ENCODE data around the gene MYOM1.
A peak's percentile ranks its signal among the peaks of the same experiment; 100 is the strongest.

Gene MYOM1

DNA sequence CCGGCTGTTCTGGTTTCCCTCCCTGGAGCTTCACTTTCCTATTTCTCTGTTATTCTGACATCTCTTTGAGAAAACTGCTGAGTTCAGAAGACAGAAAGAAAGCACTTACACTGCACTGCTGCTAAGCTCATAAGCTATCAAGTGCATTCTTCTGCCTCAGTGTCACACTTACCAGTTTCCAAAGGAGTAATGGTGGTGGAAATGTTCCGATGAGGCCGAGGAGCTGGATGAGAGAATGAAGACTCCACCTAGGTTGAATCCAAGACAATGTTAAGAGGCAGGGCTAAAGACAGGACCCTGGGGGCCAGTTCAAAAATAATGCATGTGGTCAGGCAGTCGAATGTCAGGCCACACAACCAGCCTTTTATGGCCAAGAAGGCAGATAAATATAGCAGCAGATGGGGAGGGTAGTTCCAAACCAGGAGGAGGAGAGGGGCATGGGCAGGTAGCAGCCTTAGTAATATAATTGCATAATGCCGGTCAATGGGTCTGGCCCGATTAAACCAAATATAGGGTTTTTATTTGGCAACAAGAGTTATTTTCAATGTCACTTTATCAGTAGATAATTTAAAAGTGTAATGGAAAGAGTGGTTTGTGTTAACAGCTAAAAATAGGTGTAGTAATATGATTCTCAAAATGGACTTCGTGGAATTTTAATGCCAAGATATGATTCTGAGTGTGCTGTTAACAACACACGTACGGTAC, at the start of gene MYOM1:
Gene MYOM1 (minus strand): TSS at position 338 of the 705 bp plus-strand sequence. CDS start 4,745 bp downstream, outside the sequence.
- no peak for DNase-seq (ENCODE audit: low read depth in 2 of 3, low spot score in 1 of 3)

DNA sequence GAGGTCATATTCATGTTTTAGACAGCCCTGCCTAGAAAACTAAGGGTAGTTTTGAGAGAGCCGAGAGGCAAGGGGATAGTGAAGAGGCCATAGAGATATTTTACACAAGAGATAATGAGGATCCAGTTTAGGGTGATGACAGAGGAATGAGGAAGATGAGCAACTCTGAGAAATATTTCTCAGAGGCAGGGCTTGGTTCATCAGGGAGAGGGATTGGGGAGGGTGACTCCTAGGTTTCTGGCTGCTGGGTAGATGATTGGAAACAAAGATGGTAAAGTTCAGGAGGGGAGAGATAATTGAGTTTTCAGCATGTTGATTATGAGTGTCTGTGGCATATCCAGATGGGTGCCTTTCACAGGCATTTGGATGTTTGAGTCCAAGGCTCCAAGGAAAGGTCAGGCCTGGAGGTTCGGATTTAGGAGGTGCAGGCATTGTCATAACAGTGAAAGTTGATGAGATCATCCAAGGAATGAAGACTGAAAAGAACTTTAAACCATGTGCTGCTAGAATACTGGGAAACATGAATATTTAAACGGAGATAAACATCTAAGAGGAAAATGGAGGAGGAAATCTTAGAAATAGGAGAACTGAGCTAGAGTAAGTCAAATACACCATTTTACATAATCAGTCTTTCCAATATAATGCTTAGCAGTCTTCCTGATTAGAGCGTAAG, 49.6 kb upstream of the MYOM1 start:
- DNase-seq (ENCODE audit: low read depth in 2 of 3, low spot score in 1 of 3), result no peak

DNA sequence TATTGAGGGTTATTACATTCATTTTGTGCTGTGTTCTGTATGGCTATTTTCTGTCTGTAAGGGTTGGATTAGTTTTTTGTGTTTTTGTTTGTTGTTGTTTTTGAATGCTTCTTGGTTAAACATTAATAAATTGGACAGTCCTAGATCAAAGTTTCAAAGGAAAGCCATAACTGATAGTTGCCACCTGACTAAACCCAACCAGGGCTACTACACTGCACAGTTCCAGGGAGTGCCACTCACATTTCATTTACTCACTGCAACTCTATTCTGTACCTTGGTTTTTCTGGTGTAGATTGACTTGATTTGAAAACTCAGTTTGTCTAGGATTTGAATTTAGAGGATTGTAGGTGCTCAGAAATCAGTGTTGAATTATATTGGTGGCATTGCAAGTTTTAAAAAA, 48.5 kb upstream of the MYOM1 start:
- DNase-seq (ENCODE audit: low read depth in 2 of 3, low spot score in 1 of 3), result no peak

DNA sequence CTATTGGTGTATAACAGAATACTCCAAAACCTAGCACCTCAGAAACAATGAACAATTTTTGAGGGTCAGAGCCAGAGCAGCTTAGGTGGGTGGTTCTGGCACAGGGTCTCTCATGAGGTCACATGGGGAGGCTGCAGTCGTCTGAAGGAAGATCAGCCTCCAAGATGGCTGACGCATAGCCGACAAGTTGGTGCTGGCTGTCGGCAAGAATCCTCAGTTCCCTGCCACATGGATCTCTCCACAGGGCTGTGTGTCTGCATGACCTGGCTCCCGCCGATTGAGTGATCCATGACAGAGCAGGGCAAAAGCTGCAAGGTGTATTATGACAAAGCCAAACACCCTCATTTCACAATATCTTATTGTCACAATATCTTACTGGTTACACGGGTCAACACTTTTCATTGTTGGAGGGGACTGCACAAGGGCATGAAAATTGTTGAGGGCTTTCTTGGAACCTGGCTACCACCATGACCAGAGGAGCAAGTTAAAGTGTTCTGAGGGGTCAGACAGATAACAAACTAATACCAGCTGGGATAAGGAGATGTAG, 46.4 kb upstream of the MYOM1 start:
- no peak for DNase-seq (ENCODE audit: low read depth in 2 of 3, low spot score in 1 of 3)

DNA sequence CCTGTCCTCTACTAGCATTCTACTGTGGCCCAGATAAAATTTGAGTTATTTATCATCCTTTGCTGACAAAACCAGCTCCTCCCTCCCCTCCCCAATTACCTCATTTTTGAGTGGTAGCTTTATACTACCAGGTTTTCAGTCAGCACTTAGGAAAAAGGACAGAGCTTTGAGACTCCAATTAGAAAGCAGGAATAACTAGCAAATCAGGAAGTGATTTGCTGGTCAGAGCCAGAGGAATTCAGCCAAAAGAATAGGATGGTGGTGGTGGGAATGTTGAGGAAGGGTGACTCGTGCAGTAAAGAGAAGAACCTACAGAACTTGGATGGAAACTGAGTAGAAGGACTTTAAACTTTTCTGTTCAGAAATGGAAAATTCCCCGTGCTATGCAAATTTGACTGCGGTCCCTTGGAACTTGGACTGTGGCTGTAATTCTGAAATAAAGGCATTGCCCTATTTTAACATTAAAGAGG, 45.8 kb upstream of the MYOM1 start:
- no peak for DNase-seq (ENCODE audit: low read depth in 2 of 3, low spot score in 1 of 3)

DNA sequence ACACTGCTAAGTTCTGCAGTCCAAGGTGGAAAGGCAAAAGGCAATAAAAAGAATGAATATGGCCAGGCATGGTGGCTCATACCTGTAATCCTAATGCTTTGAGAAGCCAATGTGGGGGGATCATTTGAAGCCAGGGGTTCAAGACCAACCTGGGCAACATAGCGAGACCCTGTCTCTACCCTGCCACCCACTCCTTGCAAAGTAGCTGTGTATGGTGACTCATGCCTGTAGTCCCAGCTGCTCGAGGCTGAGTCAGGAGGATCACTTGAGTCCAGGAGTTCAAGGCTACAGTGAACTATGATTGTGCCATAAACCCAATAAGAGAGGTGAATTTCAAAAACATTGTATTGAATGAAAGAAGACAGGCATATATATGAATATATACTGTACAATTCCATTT, 44.6 kb upstream of the MYOM1 start:
- DNase-seq (ENCODE audit: low read depth in 2 of 3, low spot score in 1 of 3), result no peak

DNA sequence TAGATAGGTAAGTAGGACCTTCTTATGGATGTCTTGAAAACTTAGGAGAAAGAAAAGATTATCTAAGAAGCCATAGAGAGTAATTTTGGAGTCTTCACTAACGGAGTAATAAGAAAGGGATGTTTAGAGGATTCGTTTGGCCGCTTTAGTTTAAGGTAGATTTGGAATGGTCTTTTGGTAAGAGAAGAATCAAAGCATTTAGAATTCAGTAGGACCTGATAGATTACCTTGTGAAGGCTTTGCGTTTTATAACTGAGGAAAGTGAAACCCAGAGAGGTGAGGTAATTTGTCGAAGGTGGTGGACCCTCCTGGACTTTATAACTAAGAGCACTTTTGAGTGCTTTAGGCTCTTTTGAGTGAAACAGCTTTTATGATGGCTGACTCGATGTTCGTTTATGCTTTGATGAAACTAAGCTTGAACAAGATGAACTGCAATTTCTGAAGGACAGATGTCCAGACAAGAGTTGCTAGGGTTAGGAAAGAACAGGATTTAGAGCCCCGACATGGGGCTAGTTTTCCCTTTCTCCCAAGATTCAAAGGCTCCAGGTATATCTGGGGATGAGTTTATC, 43.4 kb upstream of the MYOM1 start:
- no peak for DNase-seq (ENCODE audit: low read depth in 2 of 3, low spot score in 1 of 3)

DNA sequence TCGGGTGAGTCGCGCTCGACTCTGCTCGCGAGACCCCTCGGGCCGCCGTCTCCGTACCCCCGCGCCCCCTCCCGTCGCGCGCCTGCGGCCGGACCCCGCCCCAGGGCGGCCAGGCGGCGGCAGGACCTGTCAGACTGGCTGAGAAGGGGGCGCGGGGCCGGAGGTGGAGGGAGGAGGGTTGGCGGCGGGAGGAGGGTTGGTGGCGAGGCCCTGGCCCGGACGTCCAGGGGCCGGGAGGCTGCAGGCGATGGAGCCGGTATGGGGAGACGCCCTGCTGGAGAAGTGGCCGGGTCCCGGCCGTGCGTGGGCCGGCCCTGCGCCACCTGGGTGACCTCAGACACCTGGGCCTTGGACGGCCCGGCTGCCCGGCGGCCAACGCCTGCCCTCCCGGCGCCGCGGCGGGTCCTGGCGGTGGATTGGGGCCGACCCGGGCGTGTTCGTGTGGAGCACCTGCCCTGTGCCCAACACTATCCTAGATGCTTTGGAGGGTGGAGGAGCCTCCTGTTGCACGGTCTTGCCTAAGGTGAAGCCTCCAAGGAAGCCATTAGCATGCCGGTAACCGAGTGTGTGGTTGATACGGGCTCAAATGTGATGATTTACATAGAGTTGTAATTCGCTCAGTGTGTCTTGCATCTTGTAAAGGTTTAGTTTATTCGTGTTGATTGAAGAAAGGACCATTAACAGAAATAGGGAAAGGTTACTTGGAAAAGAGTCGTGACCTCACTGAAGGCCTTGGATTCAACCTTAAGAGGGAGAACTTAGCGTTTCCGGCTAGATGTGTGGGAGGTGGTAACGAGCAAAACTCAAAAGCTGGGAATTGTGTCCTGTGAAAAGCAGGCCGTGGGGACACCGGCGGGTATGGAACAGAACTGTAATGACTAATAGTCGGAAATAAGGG, 42.7 kb upstream of the MYOM1 start:
- DNase-seq (ENCODE audit: low read depth in 2 of 3, low spot score in 1 of 3), result peak in 1 of 3 donors; percentile 16

DNA sequence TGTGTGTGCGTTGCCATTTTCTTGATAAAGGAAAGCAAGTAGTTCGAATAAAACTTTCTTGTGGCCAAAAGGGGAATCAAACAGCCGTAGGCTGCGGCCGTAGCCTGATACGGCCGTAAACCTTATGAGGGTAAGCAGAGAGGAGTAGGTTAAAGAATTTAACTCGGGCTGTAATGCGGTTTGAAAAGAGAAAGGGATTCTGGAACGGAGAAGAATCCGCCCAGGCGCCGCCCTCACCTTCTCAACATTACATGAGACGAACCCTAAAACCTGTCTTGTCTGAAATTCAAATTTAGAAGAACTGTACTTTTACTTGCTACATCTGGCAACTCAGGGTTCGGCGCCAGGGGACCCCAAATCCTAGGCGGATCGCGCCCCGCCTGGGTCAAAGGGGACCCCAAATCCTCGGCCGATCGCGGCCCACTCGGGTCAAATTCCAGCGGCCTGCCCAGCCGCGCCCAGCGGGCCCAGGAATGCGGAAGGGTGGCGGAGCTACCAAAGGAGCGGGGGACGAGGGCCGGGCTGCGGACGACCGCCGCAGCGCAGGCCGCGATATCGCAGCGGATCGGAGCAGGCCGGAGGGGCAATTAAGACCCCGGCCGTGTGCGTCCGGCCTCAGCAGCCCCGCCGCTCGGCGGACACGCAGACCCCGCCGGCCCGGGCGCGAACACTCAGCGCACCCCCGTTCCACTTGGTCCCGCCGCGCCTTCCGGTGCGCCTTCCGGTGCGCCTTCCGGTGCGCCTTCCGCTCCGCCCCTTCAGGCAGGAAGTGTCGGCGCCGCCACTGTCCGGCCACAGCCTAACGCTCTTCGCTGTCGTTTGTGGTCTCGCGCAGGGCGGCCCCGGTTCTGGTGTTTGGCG, 41.8 kb upstream of the MYOM1 start, which contains the start of gene MYL12B:
Gene MYL12B (plus strand): TSS at position 761 of the 861 bp plus-strand sequence. CDS start 10,766 bp downstream, outside the sequence.
- peak; percentile 55 to 72 (median 62) for DNase-seq (ENCODE audit: low read depth in 2 of 3, low spot score in 1 of 3)

DNA sequence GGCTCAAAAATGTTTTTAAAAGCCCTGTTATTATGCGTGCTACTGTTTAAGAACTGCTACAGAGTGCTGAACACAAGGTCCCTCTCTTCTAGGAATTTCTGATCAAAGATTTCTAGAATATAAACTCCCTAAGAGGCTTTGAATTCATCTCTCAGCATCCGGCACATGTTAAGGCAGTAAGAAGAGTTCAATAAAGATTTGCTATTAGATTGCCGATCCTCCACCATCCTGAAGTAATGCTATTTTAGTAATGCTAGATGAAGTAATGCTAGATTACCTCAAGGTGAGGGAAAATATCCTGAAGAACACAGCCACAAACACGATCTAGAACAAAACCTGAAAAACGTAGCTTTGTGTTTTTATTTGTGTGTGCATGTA, 41.2 kb upstream of the MYOM1 start:
- no peak for DNase-seq (ENCODE audit: low read depth in 2 of 3, low spot score in 1 of 3)

DNA sequence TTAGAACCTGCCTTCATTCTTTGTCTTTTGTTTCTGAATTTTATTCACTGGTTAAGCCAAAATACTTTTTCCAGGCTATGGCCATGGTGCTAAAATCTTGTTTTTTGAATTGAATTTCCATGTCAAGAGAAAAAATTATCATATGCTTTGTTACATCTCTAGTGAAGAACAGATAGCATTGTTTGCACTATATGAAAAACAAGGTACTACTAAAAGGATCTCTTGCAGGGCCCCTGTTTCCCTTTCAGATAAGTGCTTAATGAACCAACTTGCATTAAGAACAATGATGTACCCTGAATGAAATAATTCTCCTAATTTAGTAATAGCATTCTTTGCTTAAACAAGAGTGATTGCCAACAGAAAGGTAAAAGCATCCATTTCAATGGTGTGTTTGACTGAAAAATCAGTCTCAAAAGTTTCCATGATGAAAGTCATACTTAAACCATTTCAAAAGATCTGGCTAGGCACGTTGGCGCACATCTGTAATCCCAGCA, 37.9 kb upstream of the MYOM1 start:
- DNase-seq (ENCODE audit: low read depth in 2 of 3, low spot score in 1 of 3), result no peak

DNA sequence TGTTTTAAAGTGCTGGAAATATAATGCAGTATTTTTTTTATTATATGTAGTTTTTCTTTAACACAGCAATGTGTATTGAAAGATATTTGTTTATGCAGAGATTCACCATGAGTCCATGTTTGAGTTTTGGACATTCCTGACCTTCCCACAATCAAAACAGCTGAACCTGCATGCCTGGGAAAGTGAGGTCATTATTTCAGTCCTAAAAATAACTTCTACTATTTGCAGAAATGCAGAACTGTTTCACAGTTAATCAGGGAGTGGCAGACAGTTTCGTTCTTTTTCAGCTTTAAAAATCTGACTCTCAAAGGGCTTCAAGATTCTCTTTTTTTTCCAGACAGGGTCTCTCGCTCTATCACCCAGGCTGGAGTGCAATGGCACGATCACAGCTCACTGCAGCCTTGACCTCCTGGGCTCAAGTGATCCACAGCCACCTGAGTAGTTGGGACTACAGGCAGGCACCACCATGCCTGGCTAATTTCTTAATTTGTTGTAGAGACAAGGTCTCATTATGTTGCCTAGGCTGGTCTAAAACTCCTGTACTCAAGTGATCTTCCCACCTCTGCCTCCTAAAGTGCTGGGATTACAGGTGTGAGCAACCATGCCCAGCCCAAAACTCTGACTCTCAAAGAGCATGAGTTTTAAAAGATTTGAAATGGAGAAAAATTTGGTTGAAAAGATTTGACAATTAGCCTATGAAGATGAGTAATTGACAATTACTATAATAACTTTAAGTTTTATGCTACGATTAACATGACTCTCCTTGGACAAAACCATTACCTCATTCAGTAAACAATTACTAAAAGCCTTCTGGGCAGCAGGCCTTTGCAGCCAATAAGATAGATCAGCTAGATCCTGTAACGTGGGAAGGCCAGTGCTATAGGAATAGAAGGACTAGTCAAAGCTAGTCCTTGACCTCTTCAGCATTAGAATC, 37.2 kb upstream of the MYOM1 start:
- DNase-seq (ENCODE audit: low read depth in 2 of 3, low spot score in 1 of 3), result no peak

DNA sequence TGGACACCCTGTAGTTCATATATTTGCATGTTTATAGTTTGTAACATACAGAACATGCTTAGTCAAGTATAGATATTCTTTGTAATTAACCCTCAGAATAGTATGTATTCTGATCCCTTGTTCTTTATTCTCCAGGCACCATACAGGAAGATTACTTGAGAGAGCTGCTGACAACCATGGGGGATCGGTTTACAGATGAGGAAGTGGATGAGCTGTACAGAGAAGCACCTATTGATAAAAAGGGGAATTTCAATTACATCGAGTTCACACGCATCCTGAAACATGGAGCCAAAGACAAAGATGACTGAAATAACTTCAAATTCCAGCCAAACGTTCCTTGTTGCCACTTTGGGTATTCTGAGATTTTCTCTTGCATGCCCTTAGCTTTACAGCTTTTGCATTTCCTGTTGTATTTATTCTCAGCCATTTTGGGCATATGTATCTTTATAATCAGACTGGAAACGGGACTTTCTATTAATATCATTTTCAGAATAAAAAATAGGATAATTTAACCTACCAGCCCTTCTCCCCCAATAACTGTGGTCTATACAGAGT, 35.9 kb upstream of the MYOM1 start:
- DNase-seq (ENCODE audit: low read depth in 2 of 3, low spot score in 1 of 3), result no peak

DNA sequence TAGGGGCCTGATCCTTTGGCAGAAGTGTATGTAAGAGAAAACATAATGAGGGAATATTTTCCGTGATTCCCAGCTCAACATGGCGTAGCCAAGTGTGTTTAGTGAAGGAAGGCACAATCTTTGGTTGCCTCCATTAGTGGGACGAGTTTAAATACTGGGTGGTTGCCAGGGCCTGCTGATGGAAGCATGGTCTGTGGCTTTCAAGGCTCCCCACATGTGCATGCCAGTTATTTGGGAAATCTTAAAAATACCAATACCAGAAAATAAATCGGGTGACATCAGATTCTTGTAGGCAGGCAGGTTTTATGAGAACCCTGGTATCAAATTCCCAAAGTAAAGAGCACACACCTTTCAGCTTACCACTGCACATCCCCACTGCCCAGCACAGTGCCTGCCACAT, 35.0 kb upstream of the MYOM1 start:
- no peak for DNase-seq (ENCODE audit: low read depth in 2 of 3, low spot score in 1 of 3)

DNA sequence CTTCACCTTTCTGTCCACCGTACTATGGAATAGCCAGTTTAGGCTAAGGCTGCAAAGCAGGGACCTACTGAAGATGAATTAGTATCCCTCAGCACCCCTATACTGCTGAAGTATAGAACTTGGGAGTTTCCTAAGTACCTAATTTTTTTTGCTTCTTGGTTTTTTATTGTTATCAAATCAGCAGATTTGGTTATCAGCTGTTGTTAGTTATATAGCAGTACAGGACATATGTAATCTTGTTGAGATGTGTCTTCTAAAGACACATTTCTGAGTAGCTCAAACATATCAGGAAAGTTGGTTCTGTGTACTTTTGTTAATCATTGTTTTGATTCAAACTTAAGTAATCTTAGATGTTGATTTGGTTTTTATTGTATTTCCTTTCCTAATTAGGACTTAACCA, 33.1 kb upstream of the MYOM1 start:
- DNase-seq (ENCODE audit: low read depth in 2 of 3, low spot score in 1 of 3), result no peak

DNA sequence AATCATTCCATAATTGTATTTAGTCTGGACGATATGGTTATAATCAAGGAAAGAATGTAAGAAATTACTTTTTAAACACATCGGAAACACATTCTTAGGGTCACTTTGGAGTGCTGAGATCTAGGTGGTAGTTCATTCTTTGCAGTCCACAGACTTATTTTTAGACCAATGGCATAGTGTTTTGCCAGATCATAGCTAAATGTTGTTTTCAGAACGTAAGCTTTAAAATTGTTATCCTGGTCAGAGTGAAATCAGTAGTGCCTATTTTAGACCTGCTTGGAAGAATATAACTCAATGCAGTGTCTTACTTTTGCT, 32.2 kb upstream of the MYOM1 start:
- DNase-seq (ENCODE audit: low read depth in 2 of 3, low spot score in 1 of 3), result no peak

DNA sequence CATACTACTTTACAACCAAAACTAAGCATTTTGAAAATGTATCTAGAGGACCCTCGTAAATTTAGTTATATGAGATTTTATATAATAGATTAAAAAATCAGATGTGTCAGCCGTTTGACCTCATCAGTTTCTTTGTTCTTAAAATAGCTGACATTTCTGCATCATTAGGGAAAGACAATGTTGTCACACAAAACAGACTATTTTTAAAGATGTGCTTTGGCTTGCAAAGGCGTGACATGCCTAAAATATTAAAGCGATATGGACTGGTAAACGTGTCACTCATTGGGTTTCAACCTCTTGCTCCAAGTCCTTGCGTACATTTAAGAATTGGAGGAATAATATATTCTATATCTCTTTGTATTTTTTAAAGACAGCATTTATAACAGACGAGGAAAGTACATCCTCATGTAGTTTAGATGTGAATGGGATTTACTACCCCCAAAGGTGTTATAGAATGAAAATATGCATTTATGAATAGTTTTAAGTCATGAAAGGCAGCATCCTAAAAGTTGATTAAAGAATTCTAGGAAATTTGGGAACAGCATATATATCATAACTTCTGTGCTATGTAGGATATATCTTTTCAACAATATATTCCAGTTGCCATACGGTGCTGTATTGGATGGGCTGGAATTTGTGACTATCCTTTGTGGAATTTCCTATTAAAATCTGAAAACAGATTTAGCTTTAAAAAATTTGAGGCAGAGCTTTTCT, 31.6 kb upstream of the MYOM1 start:
- no peak for DNase-seq (ENCODE audit: low read depth in 2 of 3, low spot score in 1 of 3)
